ENCODE data around the gene DEDD.

DNA sequence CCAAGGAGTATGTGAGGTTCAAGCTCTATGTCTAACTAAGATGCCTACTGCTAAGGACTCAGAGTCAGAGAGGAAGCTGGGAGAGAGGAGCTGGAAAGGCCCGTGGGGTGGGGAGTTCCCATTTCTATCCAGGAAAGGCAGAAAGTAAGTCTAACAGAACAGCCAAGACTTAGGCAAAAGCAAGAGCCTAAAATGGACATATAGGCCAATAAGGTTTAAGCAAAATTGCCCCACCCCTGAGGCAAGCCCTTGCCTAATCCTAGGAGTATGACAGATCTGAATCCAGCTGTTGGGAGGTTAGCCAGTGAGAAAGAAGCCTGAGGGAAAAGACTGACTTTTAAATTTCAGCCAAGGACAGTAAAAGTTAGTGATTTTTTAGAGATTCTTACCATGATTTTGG lies 35.9 kb downstream of the DEDD start:
- TF ChIP-seq AHR (CRISPR knock-in tag; IDR thresholded peaks at IDR 0.05) (no peak), ZKSCAN8 (CRISPR knock-in tag; IDR thresholded peaks at IDR 0.05; ENCODE audit: borderline replicate concordance) (no peak), KAT7 (CRISPR knock-in tag; IDR thresholded peaks at IDR 0.05; ENCODE audit: borderline replicate concordance) (no peak), ZNF224 (CRISPR knock-in tag; IDR thresholded peaks at IDR 0.05) (no peak), PHF5A (CRISPR knock-in tag; IDR thresholded peaks at IDR 0.05; ENCODE audit: low read depth, unreplicated experiment) (no peak), ZNF670 (CRISPR knock-in tag; IDR thresholded peaks at IDR 0.05; ENCODE audit: borderline replicate concordance) (no peak), HDAC6 (IDR thresholded peaks at IDR 0.05; ENCODE audit: low read depth, low read length) (no peak), YY1 (IDR thresholded peaks at IDR 0.05; ENCODE audit: insufficient read depth, insufficient replicate concordance, low read depth, low read length) (no peak), PHF8 (CRISPR knock-in tag; IDR thresholded peaks at IDR 0.05) (no peak)
- TF ChIP-seq, protein P1, sequence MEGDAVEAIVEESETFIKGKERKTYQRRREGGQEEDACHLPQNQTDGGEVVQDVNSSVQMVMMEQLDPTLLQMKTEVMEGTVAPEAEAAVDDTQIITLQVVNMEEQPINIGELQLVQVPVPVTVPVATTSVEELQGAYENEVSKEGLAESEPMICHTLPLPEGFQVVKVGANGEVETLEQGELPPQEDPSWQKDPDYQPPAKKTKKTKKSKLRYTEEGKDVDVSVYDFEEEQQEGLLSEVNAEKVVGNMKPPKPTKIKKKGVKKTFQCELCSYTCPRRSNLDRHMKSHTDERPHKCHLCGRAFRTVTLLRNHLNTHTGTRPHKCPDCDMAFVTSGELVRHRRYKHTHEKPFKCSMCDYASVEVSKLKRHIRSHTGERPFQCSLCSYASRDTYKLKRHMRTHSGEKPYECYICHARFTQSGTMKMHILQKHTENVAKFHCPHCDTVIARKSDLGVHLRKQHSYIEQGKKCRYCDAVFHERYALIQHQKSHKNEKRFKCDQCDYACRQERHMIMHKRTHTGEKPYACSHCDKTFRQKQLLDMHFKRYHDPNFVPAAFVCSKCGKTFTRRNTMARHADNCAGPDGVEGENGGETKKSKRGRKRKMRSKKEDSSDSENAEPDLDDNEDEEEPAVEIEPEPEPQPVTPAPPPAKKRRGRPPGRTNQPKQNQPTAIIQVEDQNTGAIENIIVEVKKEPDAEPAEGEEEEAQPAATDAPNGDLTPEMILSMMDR (CRISPR knock-in tag; IDR thresholded peaks at IDR 0.05): no peak
- TF ChIP-seq, protein P2, sequence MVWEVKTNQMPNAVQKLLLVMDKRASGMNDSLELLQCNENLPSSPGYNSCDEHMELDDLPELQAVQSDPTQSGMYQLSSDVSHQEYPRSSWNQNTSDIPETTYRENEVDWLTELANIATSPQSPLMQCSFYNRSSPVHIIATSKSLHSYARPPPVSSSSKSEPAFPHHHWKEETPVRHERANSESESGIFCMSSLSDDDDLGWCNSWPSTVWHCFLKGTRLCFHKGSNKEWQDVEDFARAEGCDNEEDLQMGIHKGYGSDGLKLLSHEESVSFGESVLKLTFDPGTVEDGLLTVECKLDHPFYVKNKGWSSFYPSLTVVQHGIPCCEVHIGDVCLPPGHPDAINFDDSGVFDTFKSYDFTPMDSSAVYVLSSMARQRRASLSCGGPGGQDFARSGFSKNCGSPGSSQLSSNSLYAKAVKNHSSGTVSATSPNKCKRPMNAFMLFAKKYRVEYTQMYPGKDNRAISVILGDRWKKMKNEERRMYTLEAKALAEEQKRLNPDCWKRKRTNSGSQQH (CRISPR knock-in tag; IDR thresholded peaks at IDR 0.05; ENCODE audit: low read depth): no peak
- TF ChIP-seq, protein P3, sequence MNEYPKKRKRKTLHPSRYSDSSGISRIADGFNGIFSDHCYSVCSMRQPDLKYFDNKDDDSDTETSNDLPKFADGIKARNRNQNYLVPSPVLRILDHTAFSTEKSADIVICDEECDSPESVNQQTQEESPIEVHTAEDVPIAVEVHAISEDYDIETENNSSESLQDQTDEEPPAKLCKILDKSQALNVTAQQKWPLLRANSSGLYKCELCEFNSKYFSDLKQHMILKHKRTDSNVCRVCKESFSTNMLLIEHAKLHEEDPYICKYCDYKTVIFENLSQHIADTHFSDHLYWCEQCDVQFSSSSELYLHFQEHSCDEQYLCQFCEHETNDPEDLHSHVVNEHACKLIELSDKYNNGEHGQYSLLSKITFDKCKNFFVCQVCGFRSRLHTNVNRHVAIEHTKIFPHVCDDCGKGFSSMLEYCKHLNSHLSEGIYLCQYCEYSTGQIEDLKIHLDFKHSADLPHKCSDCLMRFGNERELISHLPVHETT (CRISPR knock-in tag; conservative IDR thresholded peaks at IDR 0.05): no peak
- TF ChIP-seq, protein P4, sequence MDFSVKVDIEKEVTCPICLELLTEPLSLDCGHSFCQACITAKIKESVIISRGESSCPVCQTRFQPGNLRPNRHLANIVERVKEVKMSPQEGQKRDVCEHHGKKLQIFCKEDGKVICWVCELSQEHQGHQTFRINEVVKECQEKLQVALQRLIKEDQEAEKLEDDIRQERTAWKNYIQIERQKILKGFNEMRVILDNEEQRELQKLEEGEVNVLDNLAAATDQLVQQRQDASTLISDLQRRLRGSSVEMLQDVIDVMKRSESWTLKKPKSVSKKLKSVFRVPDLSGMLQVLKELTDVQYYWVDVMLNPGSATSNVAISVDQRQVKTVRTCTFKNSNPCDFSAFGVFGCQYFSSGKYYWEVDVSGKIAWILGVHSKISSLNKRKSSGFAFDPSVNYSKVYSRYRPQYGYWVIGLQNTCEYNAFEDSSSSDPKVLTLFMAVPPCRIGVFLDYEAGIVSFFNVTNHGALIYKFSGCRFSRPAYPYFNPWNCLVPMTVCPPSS (IDR thresholded peaks at IDR 0.05): no peak
- TF ChIP-seq, protein P5, sequence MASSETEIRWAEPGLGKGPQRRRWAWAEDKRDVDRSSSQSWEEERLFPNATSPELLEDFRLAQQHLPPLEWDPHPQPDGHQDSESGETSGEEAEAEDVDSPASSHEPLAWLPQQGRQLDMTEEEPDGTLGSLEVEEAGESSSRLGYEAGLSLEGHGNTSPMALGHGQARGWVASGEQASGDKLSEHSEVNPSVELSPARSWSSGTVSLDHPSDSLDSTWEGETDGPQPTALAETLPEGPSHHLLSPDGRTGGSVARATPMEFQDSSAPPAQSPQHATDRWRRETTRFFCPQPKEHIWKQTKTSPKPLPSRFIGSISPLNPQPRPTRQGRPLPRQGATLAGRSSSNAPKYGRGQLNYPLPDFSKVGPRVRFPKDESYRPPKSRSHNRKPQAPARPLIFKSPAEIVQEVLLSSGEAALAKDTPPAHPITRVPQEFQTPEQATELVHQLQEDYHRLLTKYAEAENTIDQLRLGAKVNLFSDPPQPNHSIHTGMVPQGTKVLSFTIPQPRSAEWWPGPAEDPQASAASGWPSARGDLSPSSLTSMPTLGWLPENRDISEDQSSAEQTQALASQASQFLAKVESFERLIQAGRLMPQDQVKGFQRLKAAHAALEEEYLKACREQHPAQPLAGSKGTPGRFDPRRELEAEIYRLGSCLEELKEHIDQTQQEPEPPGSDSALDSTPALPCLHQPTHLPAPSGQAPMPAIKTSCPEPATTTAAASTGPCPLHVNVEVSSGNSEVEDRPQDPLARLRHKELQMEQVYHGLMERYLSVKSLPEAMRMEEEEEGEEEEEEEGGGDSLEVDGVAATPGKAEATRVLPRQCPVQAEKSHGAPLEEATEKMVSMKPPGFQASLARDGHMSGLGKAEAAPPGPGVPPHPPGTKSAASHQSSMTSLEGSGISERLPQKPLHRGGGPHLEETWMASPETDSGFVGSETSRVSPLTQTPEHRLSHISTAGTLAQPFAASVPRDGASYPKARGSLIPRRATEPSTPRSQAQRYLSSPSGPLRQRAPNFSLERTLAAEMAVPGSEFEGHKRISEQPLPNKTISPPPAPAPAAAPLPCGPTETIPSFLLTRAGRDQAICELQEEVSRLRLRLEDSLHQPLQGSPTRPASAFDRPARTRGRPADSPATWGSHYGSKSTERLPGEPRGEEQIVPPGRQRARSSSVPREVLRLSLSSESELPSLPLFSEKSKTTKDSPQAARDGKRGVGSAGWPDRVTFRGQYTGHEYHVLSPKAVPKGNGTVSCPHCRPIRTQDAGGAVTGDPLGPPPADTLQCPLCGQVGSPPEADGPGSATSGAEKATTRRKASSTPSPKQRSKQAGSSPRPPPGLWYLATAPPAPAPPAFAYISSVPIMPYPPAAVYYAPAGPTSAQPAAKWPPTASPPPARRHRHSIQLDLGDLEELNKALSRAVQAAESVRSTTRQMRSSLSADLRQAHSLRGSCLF (CRISPR knock-in tag; IDR thresholded peaks at IDR 0.05; ENCODE audit: borderline replicate concordance): no peak

Measured in HepG2 (cell line).